IMR-90 (cell line): ENCODE measurements around the gene DEGS2.

Experiments
- CTCF ChIP-seq: conservative IDR thresholded peaks from 2 replicates; pipeline ENCODE4 v1.5.1; 2012; ENCODE audit warnings: mild to moderate bottlenecking, low read depth, low read length, improper control_type of control experiment
- FOS ChIP-seq: fragments of 150-350 bp; IDR thresholded peaks from 2 replicates; pipeline ENCODE4 v1.6.1; 2016; ENCODE audit warnings: low read depth, low read length
- POLR2A ChIP-seq: IDR thresholded peaks from 2 replicates; pipeline ENCODE4 v1.6.1; 2012; ENCODE audit warnings: mild to moderate bottlenecking, low read depth, low read length
- RAD21 ChIP-seq: IDR thresholded peaks from 2 replicates; pipeline ENCODE4 v1.6.1; 2012; ENCODE audit warnings: low read length, improper control_type of control experiment
- SMC3 ChIP-seq: fragments of 150-350 bp; IDR thresholded peaks from 2 replicates; pipeline ENCODE4 v1.6.1; 2016; ENCODE audit warnings: low read depth, mild to moderate bottlenecking, antibody characterized with exemption, low read length, moderate library complexity

DNA sequence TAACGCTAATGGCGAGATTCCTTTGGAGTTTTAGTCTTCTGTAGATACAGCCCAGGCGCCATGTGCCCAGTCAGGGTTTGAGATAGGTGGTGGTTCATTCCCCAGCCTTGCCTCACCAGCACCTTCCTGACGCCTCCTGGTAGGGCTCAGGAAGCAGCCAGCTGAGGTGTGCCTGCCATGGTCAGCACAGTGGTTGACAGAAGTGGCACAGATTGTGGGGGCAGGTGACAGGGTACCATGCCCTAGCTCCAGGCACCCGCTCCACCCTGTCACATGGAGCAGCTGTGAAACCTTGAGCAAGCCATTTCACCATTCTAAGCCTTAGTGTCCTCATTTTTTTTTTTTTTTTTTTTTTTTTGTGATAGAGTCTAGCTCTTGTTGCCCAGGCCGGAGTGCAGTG, 48.6 kb downstream of the DEGS2 start:
- TF ChIP-seq POLR2A (no peak), RAD21 (no peak), FOS (no peak), SMC3 (no peak), CTCF (no peak)
